ENCODE data around the gene PBX1. TPM values are rescaled to one million over a fixed set of nuclear protein-coding genes. Genes with fewer than 3 reads are reported as not detected.
A peak's percentile ranks its signal among the peaks of the same experiment; 100 is the strongest.

The PBX1 gene
- polyA plus RNA-seq, 1 donor (not counting 4 experiments of a cell fraction or from before 2014, with no cell fraction given), result 2.2 TPM

GRCh38 chr1:164780111-164780812 is 221.3 kb downstream of the PBX1 start:
- H3K36me3 ChIP-seq (ENCODE audit: control insufficient read depth in 2 of 2, extremely low read depth in 1 of 2, insufficient read depth in 2 of 2, low read length in 2 of 2), result no peaks in the 10 kb centered on the region
- H2AFZ ChIP-seq (ENCODE audit: control insufficient read depth, low read length), result no peak overlapping the region
- no peaks in the 10 kb centered on the region for H4K20me1 ChIP-seq (ENCODE audit: control insufficient read depth, extremely low read depth, insufficient read depth, low read length)
- H3K4me1 ChIP-seq (ENCODE audit: control insufficient read depth, extremely low read depth, insufficient read depth, low read length), result no peaks in the 10 kb centered on the region
- H3K9me1 ChIP-seq (ENCODE audit: control insufficient read depth, extremely low read depth, insufficient read depth, low read length), result no peaks in the 10 kb centered on the region
- H3K4me2 ChIP-seq (ENCODE audit: control insufficient read depth, extremely low read depth, insufficient read depth, low read depth, low read length), result no peak overlapping the region
- H3K4me3 ChIP-seq (ENCODE audit: control insufficient read depth in 2 of 3, extremely low read depth in 1 of 3, insufficient read depth in 2 of 3, low read depth in 1 of 3, low read length in 3 of 3), result no peak overlapping the region
- DNase-seq (ENCODE audit: low read depth, low spot score) (no peak), FAIRE-seq (no peak)
- dilution Hi-C loops (cut with MboI; ENCODE audit: extremely low pct_ligation_motif_present, low sequenced_read_pairs), result no loop called here
- no peaks in the 10 kb centered on the region for H3K79me2 ChIP-seq (ENCODE audit: control insufficient read depth, insufficient read depth, low read length)
- TF ChIP-seq EZH2 (IDR thresholded peaks at IDR 0.05; ENCODE audit: low read length) (no peak), CTCF (optimal IDR thresholded peaks at IDR 0.05 in 1 of 3, IDR thresholded peaks at IDR 0.05 in 1 of 3, conservative IDR thresholded peaks at IDR 0.05 in 1 of 3; ENCODE audit: extremely low read depth in 1 of 3, insufficient read depth in 2 of 3, low read length in 3 of 3) (no peak)
- no peak overlapping the region for H3K27ac ChIP-seq (ENCODE audit: control insufficient read depth, insufficient read depth, low read length)
- no peaks in the 10 kb centered on the region for H3K27me3 ChIP-seq (ENCODE audit: control insufficient read depth, extremely low read depth, insufficient read depth, low read length)
- no peak overlapping the region for H3K9ac ChIP-seq (ENCODE audit: control insufficient read depth, extremely low read depth, insufficient read depth, low read length)
- H3K9me3 ChIP-seq (ENCODE audit: control insufficient read depth, low read depth, low read length), result no peaks in the 10 kb centered on the region

- dilution Hi-C loops (cut with MboI; ENCODE audit: extremely low pct_ligation_motif_present, low sequenced_read_pairs), result no loop called here
- Histone ChIP-seq H3K36me3 (ENCODE audit: control insufficient read depth in 2 of 2, extremely low read depth in 1 of 2, insufficient read depth in 2 of 2, low read length in 2 of 2) (no peaks in the 10 kb centered on the region), H3K9me1 (ENCODE audit: control insufficient read depth, extremely low read depth, insufficient read depth, low read length) (no peaks in the 10 kb centered on the region), H3K27ac (ENCODE audit: control insufficient read depth, insufficient read depth, low read length) (no peak overlapping the region), H3K9me3 (ENCODE audit: control insufficient read depth, low read depth, low read length) (no peaks in the 10 kb centered on the region), H4K20me1 (ENCODE audit: control insufficient read depth, extremely low read depth, insufficient read depth, low read length) (no peaks in the 10 kb centered on the region), H3K27me3 (ENCODE audit: control insufficient read depth, extremely low read depth, insufficient read depth, low read length) (no peaks in the 10 kb centered on the region), H3K79me2 (ENCODE audit: control insufficient read depth, insufficient read depth, low read length) (no peaks in the 10 kb centered on the region), H3K4me1 (ENCODE audit: control insufficient read depth, extremely low read depth, insufficient read depth, low read length) (peaks cover 2% of the 10 kb centered on the region), H3K4me2 (ENCODE audit: control insufficient read depth, extremely low read depth, insufficient read depth, low read depth, low read length) (no peak overlapping the region), H2AFZ (ENCODE audit: control insufficient read depth, low read length) (no peak overlapping the region), H3K4me3 (ENCODE audit: control insufficient read depth in 2 of 3, extremely low read depth in 1 of 3, insufficient read depth in 2 of 3, low read depth in 1 of 3, low read length in 3 of 3) (no peak overlapping the region), H3K9ac (ENCODE audit: control insufficient read depth, extremely low read depth, insufficient read depth, low read length) (no peak overlapping the region)
- TF ChIP-seq CTCF (optimal IDR thresholded peaks at IDR 0.05 in 1 of 3, IDR thresholded peaks at IDR 0.05 in 1 of 3, conservative IDR thresholded peaks at IDR 0.05 in 1 of 3; ENCODE audit: extremely low read depth in 1 of 3, insufficient read depth in 2 of 3, low read length in 3 of 3), result no peak
- no peak for TF ChIP-seq EZH2 (IDR thresholded peaks at IDR 0.05; ENCODE audit: low read length)
- DNase-seq (ENCODE audit: low read depth, low spot score), result no peak
- FAIRE-seq, result peak; percentile 65
Measured at GRCh38 chr1:164780863-164781262, 221.9 kb downstream of the PBX1 start.
